Inferior parietal cortex (tissue), 1 donor: ENCODE data around the gene EIF5.

ENCODE experiments used
- DNase-seq: peaks from one replicate; pipeline ENCODE4 v3.0.0-alpha.2; 2016; ENCODE audit errors: extremely low spot score

EIF5 gene

DNA sequence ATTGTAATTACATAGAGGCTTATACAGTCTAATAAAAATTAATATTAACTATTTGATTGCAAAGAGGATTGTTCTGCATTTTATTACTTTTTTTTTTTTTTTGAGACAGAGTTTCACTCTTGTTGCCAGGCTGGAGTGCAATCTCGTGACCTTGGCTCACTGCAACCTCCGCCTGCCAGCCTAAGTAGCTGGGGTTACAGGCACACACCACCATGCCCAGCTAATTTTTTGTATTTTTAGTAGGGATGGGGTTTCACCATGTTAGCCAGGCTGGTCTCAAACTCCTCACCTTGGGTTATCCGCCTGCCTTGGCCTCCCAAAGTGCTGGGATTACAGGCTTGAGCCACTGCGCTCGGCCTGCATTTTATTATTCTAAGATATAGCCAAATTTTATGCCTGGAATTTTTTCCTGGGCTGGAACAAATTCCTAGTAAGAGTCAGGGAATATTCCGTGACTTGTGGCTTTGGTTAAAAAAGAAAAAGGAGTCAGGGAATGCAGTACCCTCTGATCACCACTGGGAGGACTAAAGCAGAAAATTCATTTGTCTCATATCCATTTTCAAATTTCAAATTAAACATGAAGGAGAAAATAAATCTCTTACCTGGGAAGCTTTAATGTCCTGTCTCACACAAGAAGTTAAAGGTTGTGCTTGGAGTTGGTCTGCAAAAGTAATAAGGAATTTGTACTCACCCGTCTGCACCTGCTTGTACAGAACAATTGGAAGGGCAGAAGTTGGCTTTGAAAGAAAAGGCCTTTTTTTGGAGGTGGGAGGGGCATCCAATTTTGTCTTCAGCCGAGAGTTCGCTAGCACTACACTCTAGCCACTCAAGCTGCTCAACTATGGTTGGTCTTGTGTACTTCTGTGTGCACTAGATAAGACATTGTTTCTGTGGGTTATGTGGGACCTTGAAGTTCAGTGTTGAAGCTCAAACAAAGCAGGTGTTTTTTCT is 59.9 kb downstream of the EIF5 start:
- peak; percentile 67 for DNase-seq
